Measurements from ENCODE around the gene TRIM71.

GRCh38 chr3:32856355-32856889 is 38.6 kb downstream of the TRIM71 start:
- TF ChIP-seq, protein P1, sequence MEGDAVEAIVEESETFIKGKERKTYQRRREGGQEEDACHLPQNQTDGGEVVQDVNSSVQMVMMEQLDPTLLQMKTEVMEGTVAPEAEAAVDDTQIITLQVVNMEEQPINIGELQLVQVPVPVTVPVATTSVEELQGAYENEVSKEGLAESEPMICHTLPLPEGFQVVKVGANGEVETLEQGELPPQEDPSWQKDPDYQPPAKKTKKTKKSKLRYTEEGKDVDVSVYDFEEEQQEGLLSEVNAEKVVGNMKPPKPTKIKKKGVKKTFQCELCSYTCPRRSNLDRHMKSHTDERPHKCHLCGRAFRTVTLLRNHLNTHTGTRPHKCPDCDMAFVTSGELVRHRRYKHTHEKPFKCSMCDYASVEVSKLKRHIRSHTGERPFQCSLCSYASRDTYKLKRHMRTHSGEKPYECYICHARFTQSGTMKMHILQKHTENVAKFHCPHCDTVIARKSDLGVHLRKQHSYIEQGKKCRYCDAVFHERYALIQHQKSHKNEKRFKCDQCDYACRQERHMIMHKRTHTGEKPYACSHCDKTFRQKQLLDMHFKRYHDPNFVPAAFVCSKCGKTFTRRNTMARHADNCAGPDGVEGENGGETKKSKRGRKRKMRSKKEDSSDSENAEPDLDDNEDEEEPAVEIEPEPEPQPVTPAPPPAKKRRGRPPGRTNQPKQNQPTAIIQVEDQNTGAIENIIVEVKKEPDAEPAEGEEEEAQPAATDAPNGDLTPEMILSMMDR (IDR thresholded peaks at IDR 0.05; ENCODE audit: borderline replicate concordance, extremely low read depth, low read length, poor library complexity, severe bottlenecking): no peak
- TF ChIP-seq EZH2 (IDR thresholded peaks at IDR 0.05; ENCODE audit: borderline replicate concordance, low read depth, low read length, severe bottlenecking): no peak

All from DND-41 (cell line).